Medulla oblongata (tissue), 1 donor: ENCODE results near the gene RFXANK.
"Not testable (repeated sequence)": the region's sequence is repeated elsewhere in the genome, so short reads cannot be mapped to it uniquely, and the experiment has no call there.

Source experiments
- DNase-seq: peaks from one replicate; pipeline ENCODE4 v3.0.0-alpha.2; 2015; ENCODE audit errors: extremely low spot score

RFXANK gene

DNA sequence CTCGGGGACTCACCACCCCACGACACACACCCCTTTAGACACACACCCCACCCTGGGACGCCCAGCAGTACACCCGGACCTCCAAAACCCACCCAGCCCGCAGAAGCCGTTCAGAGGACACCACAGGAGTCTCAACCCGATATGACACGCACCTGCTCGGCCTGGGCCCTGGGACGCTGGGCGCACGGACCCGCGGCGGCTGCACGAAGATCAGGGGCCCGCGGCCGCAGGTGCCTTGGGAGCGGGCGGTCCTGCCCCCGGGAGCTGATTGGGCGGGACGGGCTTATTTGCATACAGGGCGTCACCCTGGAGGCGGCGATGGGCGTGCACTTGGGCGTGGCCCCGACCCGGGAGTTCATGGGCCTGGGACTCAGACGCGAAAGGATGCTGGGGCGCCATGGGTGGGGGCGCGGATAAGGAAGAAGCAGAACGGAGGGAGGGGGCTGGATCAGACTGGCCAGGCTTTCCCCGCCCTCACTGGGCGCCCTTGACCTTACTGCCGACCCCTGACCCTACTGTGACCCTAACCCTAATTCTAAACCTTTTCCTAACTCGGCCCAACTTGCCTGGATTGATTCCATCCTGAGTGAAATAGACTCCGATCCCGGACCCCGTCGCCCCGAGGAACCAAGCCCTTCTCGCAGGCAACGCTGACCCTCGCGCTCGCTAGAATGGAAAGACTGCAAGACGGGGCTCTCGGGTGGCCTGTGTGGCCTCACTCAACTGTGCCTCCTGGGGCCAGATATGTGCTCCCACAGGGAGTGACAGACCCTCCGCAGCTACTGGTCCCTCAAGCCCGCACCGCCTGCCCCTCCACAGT is 21.8 kb upstream of the RFXANK start, which contains the start of gene MEF2B:
Gene MEF2B, minus strand, starts transcription at position 211 of the 820 bp plus-strand sequence. CDS start 19,528 bp downstream, outside the sequence.
- peak; percentile 23 for DNase-seq

GRCh38 chr19:19170873-19171672 is 21.0 kb upstream of the RFXANK start:
- no peak for DNase-seq

GRCh38 chr19:19171821-19172532 is 20.1 kb upstream of the RFXANK start:
- no peak for DNase-seq

- not testable (repeated sequence) for DNase-seq
Observed at GRCh38 chr19:19173243-19173642, 18.8 kb upstream of the RFXANK start.

- DNase-seq: no peak
Observed at GRCh38 chr19:19176950-19177349, 15.1 kb upstream of the RFXANK start.

GRCh38 chr19:19179548-19180441 is 12.3 kb upstream of the RFXANK start:
- no peak for DNase-seq

DNA sequence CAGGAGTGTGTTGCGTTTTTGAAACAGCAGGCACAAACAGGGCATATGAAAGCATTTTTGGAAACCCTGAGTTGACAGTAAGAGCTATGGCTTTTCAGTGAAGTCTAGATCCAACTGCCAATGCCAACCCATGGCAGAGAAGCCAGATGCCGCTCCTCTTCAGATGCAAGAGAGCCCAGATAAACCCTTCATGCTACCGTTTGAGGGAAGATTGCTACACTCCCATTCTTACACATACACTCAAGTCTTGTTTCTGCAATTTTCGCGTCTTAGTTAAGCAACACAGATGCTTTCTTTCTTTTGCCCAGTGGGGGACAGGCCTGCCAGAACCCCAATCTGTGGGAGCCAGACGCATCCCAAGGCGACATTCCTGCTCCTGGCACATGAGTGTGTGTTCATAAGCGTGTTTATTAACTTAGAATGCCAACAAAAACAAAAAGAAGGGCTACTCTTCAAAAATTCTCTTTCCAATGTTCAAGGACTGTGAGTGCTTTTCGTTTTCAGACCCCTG is 10.5 kb upstream of the RFXANK start:
- no peak for DNase-seq

- DNase-seq: no peak
Observed at GRCh38 chr19:19185853-19186740, 6.0 kb upstream of the RFXANK start.

GRCh38 chr19:19186742-19187141 is 5.3 kb upstream of the RFXANK start:
- no peak for DNase-seq

DNA sequence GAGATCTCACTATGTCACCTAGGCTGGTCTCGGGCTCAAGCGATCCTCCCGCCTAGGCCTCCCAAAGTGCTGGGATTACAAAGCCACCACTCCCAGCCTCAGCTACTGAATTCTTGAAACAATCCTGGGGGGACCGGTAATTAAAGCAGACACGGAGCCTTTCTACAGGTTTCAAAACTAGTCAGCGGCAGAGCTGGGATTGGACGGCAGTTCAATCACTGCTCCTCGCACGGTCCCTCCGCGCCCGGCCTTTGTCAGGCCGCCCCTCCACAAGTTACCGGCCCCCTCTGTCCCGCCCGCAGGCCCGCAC is 335 bp upstream of the RFXANK start:
- no peak for DNase-seq

DNA sequence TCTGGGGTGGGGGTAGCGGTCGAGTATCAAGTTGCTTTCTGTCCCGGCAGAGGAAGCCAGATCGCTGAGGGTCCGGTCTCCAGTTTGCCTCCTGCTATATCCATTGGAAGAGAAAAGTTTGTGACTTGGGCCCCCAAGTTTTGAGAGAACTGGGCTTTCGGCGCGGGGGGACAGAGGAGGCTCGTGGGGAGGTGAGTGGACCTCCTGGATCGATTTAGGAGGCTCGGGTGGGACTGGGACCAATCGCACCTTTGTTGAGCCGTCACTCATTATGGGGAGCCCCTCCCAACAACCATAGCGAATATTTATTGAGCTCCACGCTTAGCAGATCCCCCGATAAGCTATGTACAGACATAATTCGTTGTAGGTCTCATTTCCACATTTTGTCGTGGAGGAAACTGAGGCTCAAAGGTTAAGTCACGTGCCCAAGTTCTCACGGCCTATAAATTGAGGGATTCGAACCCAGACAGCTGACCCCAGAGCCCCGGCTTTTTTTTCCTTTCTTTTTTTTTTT is 909 bp downstream of the RFXANK start:
- no peak for DNase-seq

GRCh38 chr19:19193926-19194325 is 1.9 kb downstream of the RFXANK start:
- no peak for DNase-seq

- no peak for DNase-seq
Observed at GRCh38 chr19:19201697-19202630, 9.9 kb downstream of the RFXANK start.

- DNase-seq: no peak
Observed at GRCh38 chr19:19202707-19203011, 10.6 kb downstream of the RFXANK start.

GRCh38 chr19:19203012-19203856 is 11.2 kb downstream of the RFXANK start, which contains the start of gene NR2C2AP:
TSS of gene NR2C2AP (minus strand) at chr19:19203414. CDS start at chr19:19203060, 354 bp downstream.
- DNase-seq: peak; percentile 91

GRCh38 chr19:19204181-19204580 is 12.1 kb downstream of the RFXANK start:
- no peak for DNase-seq
